Loucy (cell line): ENCODE data around the gene FOS.

ENCODE experiments used
- CTCF ChIP-seq: fragments of 200-600 bp; sonication (generic); conservative IDR thresholded peaks from 2 replicates; pipeline ENCODE4 v1.5.1; 2014; ENCODE audit warnings: mild to moderate bottlenecking, antibody characterized with exemption, low read length
- EZH2phosphoT487 ChIP-seq: fragments of 200-600 bp; IDR thresholded peaks from 2 replicates; pipeline ENCODE4 v1.6.1; 2018; ENCODE audit warnings: antibody characterized with exemption, mild to moderate bottlenecking, moderate library complexity, borderline replicate concordance

- TF ChIP-seq CTCF (no peak), EZH2phosphoT487 (no peak)
Observed at GRCh38 chr14:75247286-75247922, 31.2 kb upstream of the FOS start.
